RKO (cell line): ENCODE data around the gene CACNA1A.
A peak's percentile ranks its signal among the peaks of the same experiment; 100 is the strongest.
"Not testable (repeated sequence)": the region's sequence is repeated elsewhere in the genome, so short reads cannot be mapped to it uniquely, and the experiment has no call there.

Experiments used
- DNase-seq: peaks from one replicate; pipeline ENCODE4 v3.0.0-alpha.2; 2016; ENCODE audit warnings: low spot score

The CACNA1A gene

GRCh38 chr19:13427273-13428051 is 78.8 kb downstream of the CACNA1A start:
- no peak for DNase-seq

GRCh38 chr19:13425875-13426274 is 80.4 kb downstream of the CACNA1A start:
- not testable (repeated sequence) for DNase-seq

- no peak for DNase-seq
These were observed 81.1 kb downstream of the CACNA1A start for GRCh38 chr19:13425151-13425550.

GRCh38 chr19:13420780-13421179 is 85.5 kb downstream of the CACNA1A start:
- DNase-seq: no peak

- DNase-seq: no peak
These were observed 89.2 kb downstream of the CACNA1A start for GRCh38 chr19:13417054-13417453.

- DNase-seq: no peak
These were observed 94.4 kb downstream of the CACNA1A start for GRCh38 chr19:13411899-13412298.

GRCh38 chr19:13410946-13411345 is 95.3 kb downstream of the CACNA1A start:
- no peak for DNase-seq

- no peak for DNase-seq
These were observed 97.3 kb downstream of the CACNA1A start for GRCh38 chr19:13408889-13409518.

GRCh38 chr19:13404236-13404635 is 102.0 kb downstream of the CACNA1A start:
- DNase-seq: no peak

GRCh38 chr19:13401388-13401787 is 104.9 kb downstream of the CACNA1A start:
- peak; percentile 44 for DNase-seq

GRCh38 chr19:13400296-13400695 is 106.0 kb downstream of the CACNA1A start:
- no peak for DNase-seq

GRCh38 chr19:13399746-13400145 is 106.5 kb downstream of the CACNA1A start:
- no peak for DNase-seq

GRCh38 chr19:13398780-13399726 is 107.2 kb downstream of the CACNA1A start:
- DNase-seq: peak; percentile 82

GRCh38 chr19:13398182-13398581 is 108.1 kb downstream of the CACNA1A start:
- no peak for DNase-seq

- peak; percentile 21 for DNase-seq
These were observed 109.8 kb downstream of the CACNA1A start for GRCh38 chr19:13396250-13397080.

GRCh38 chr19:13382633-13382938 is 123.7 kb downstream of the CACNA1A start:
- no peak for DNase-seq

- DNase-seq: no peak
These were observed 124.2 kb downstream of the CACNA1A start for GRCh38 chr19:13381827-13382632.

GRCh38 chr19:13376537-13376936 is 129.7 kb downstream of the CACNA1A start:
- no peak for DNase-seq

GRCh38 chr19:13373599-13373998 is 132.7 kb downstream of the CACNA1A start:
- DNase-seq: no peak

GRCh38 chr19:13370948-13371347 is 135.3 kb downstream of the CACNA1A start:
- DNase-seq: no peak
